ENCODE data around the gene FLOT1. TPM values are rescaled to one million over a fixed set of nuclear protein-coding genes. Genes with fewer than 3 reads are reported as not detected.
A peak's percentile ranks its signal among the peaks of the same experiment; 100 is the strongest.

FLOT1 gene
- total and polyA plus RNA-seq, 2 of the 13 experiments (the other 11 are each of a cell fraction or from before 2014, with no cell fraction given) = 82.3 to 130 TPM

DNA sequence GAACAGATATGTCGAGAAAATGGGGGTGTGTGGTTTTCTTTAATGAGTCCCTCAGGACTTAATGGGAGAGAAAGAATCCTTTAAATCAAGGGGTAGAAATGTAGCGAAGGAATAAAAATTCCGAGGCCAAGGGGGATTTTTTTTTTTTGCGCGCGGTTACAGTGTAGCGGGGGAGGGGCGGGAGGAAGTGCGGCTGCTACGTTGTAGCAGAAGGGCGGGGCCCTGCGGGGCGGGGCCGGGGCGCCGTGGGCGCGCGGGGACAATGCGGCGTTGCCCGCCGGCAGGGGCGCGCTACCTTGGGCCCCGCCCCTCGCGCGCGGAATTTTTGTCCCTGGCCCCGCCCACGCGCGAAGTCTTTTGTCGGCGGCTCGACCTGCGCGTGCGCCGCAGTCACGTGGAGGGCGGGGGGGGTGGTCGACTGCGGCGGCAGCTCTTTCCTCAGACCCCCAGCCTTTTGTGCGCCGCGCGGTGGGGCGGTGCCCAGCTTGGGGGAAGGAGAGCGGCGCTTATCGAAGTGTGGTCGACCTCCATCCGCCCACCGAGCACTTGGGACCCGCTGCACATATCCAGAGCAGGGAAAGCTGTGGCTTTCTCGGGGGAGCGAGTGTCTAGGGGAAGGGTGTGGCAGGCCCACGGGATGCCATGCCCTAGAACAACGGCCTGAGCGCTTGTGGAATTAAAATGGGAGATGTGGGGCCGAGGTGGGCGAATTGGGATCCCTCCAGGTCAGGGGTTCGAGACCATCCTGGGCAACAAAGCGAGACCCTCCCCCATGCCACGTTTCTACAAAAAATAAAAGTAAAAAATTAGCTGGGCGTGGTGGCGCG lies 21.1 kb downstream of the FLOT1 start (continued):
- TF ChIP-seq SNAPC4 (CRISPR knock-in tag; IDR thresholded peaks at IDR 0.05) = 0 out of 2 replicates have a peak, but pooled peaks have one; percentile 3
- TF ChIP-seq SIX1 (CRISPR knock-in tag; IDR thresholded peaks at IDR 0.05; ENCODE audit: borderline replicate concordance) = no peak
- no peak; the same call in 1 of the 2 replicates for TF ChIP-seq BRD4 (CRISPR knock-in tag; IDR thresholded peaks at IDR 0.05)
- no peak; the same call in 1 of the 2 replicates for TF ChIP-seq BCL3 (CRISPR knock-in tag; IDR thresholded peaks at IDR 0.05)
- TF ChIP-seq, protein P1, sequence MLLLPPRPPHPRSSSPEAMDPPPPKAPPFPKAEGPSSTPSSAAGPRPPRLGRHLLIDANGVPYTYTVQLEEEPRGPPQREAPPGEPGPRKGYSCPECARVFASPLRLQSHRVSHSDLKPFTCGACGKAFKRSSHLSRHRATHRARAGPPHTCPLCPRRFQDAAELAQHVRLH (CRISPR knock-in tag; IDR thresholded peaks at IDR 0.05; ENCODE audit: borderline replicate concordance, low read depth) = peak; percentile 51; the same call in 1 of the 2 replicates
- no peak for TF ChIP-seq ZBTB49 (CRISPR knock-in tag; IDR thresholded peaks at IDR 0.05; ENCODE audit: borderline replicate concordance)
- TF ChIP-seq MAFF (IDR thresholded peaks at IDR 0.05; ENCODE audit: low read depth, low read length) = no peak
- peak in 1 of 2 experiments; percentile 49; a peak in 1 of 4 replicates for TF ChIP-seq KLF16 (CRISPR knock-in tag; IDR thresholded peaks at IDR 0.05)
- no peak for TF ChIP-seq ARNT (IDR thresholded peaks at IDR 0.05)
- TF ChIP-seq ZNF614 (CRISPR knock-in tag; IDR thresholded peaks at IDR 0.05; ENCODE audit: borderline replicate concordance) = no peak
- TF ChIP-seq ZNF839 (CRISPR knock-in tag; IDR thresholded peaks at IDR 0.05; ENCODE audit: borderline replicate concordance) = 0 out of 2 replicates have a peak, but pooled peaks have one; percentile 25
- peak; percentile 35; the same call in 1 of the 2 replicates for TF ChIP-seq GABPA (IDR thresholded peaks at IDR 0.05; ENCODE audit: low read depth, low read length)
- peak; percentile 64; the same call in 1 of the 2 replicates for TF ChIP-seq GABPA (CRISPR knock-in tag; IDR thresholded peaks at IDR 0.05; ENCODE audit: low read depth)
- no peak for TF ChIP-seq NFRKB (IDR thresholded peaks at IDR 0.05)
- TF ChIP-seq ZNF569 (CRISPR knock-in tag; IDR thresholded peaks at IDR 0.05; ENCODE audit: borderline replicate concordance) = no peak
- TF ChIP-seq RORA (CRISPR knock-in tag; IDR thresholded peaks at IDR 0.05) = no peak
- no peak; the same call in 1 of the 2 replicates for TF ChIP-seq ZNF724P (CRISPR knock-in tag; IDR thresholded peaks at IDR 0.05; ENCODE audit: borderline replicate concordance)
- TF ChIP-seq ASH2L (IDR thresholded peaks at IDR 0.05; ENCODE audit: insufficient read length, low read depth, low read length) = peak; percentile 31
- no peak for TF ChIP-seq PTBP1 (IDR thresholded peaks at IDR 0.05; ENCODE audit: low read depth, low read length, poor library complexity, severe bottlenecking)
- TF ChIP-seq HNRNPK (IDR thresholded peaks at IDR 0.05; ENCODE audit: low read depth, low read length, poor library complexity, severe bottlenecking) = peak; percentile 85
